ENCODE results near the gene MED6. TPM values are rescaled to one million over a fixed set of nuclear protein-coding genes. Genes with fewer than 3 reads are reported as not detected.
A peak's percentile ranks its signal among the peaks of the same experiment; 100 is the strongest.

MED6 gene
- total RNA-seq, 3 donors from 2014 or later (not counting 1 experiment from before 2014, with no cell fraction given) = 92.0 to 104 (median 102) TPM

- Histone ChIP-seq H3K4me3 (ENCODE audit: low read length) (no peak overlapping the region), H3K27ac (ENCODE audit: low read length) (no peak overlapping the region), H3K4me1 (ENCODE audit: control insufficient read depth, insufficient read depth, low read length) (no peaks in the 10 kb centered on the region), H3K36me3 (ENCODE audit: control insufficient read depth, insufficient read depth, low read length) (no peaks in the 10 kb centered on the region), H3K9me3 (ENCODE audit: control insufficient read depth, insufficient read depth, low read length) (no peaks in the 10 kb centered on the region), H3K27me3 (ENCODE audit: control insufficient read depth, insufficient read depth, low read length) (peaks cover 2% of the 10 kb centered on the region)
- peak; percentile 76 for TF ChIP-seq CTCF (IDR thresholded peaks at IDR 0.05)
- peak; percentile 60 to 88 (median 67) for ATAC-seq
- 27% methylated on average over 2 of the region's 3 CpGs for WGBS (ENCODE audit: insufficient coverage)
- Mint-ChIP-seq H3K4me1 (no peaks in the 10 kb centered on the region), H3K27ac (no peak overlapping the region), H3K9me3 (peaks cover 3 to 6% of the 10 kb centered on the region in 2 donors), H3K27me3 (ENCODE audit: low read depth in 2 of 2) (peaks cover 22 to 60% of the 10 kb centered on the region in 2 donors), H3K36me3 (peaks cover 30% of the 10 kb centered on the region), H3K4me3 (no peak overlapping the region)
- intact Hi-C loops (cut with micrococcal nuclease) = loop anchor here (1.0 to 2.0 kb wide), 3 partner anchors 91 to 351 kb away; no protein-coding TSS in a partner anchor
- DNase-seq = peak in 1 of 2 donors; percentile 79
These were observed 21.8 kb upstream of the MED6 start for GRCh38 chr14:70622111-70622712.

- Mint-ChIP-seq H3K4me1 (no peaks in the 10 kb centered on the region), H3K4me3 (no peak overlapping the region), H3K9me3 (no peaks in the 10 kb centered on the region), H3K36me3 (peaks cover 9% of the 10 kb centered on the region), H3K27ac (no peak overlapping the region), H3K27me3 (ENCODE audit: low read depth in 2 of 2) (peaks cover 19 to 44% of the 10 kb centered on the region in 2 donors)
- Histone ChIP-seq H3K27me3 (ENCODE audit: control insufficient read depth, insufficient read depth, low read length) (peaks cover 2% of the 10 kb centered on the region), H3K27ac (ENCODE audit: low read length) (no peak overlapping the region), H3K4me3 (ENCODE audit: low read length) (no peak overlapping the region), H3K36me3 (ENCODE audit: control insufficient read depth, insufficient read depth, low read length) (no peaks in the 10 kb centered on the region), H3K4me1 (ENCODE audit: control insufficient read depth, insufficient read depth, low read length) (no peaks in the 10 kb centered on the region), H3K9me3 (ENCODE audit: control insufficient read depth, insufficient read depth, low read length) (no peaks in the 10 kb centered on the region)
- intact Hi-C loops (cut with micrococcal nuclease) = no loop called here
- TF ChIP-seq CTCF (IDR thresholded peaks at IDR 0.05) = no peak
- no peak for ATAC-seq
- DNase-seq = no peak
These were observed 19.3 kb upstream of the MED6 start for GRCh38 chr14:70619708-70620107.

GRCh38 chr14:70618314-70618713, 17.9 kb upstream of the MED6 start:
- Histone ChIP-seq H3K27ac (ENCODE audit: low read length) (no peak overlapping the region), H3K27me3 (ENCODE audit: control insufficient read depth, insufficient read depth, low read length) (peaks cover 3% of the 10 kb centered on the region), H3K36me3 (ENCODE audit: control insufficient read depth, insufficient read depth, low read length) (no peaks in the 10 kb centered on the region), H3K4me1 (ENCODE audit: control insufficient read depth, insufficient read depth, low read length) (no peaks in the 10 kb centered on the region), H3K9me3 (ENCODE audit: control insufficient read depth, insufficient read depth, low read length) (no peaks in the 10 kb centered on the region), H3K4me3 (ENCODE audit: low read length) (no peak overlapping the region)
- DNase-seq (no peak), ATAC-seq (no peak)
- peaks cover 19 to 37% of the 10 kb centered on the region in 2 donors for H3K27me3 Mint-ChIP-seq (ENCODE audit: low read depth in 2 of 2)
- 96% methylated on average over 2 of the region's 2 CpGs for WGBS (ENCODE audit: insufficient coverage)
- no peak for TF ChIP-seq CTCF (IDR thresholded peaks at IDR 0.05)
- no peaks in the 10 kb centered on the region for H3K9me3 Mint-ChIP-seq
- no peaks in the 10 kb centered on the region for H3K4me1 Mint-ChIP-seq
- no peak overlapping the region for H3K27ac Mint-ChIP-seq
- peaks cover 9% of the 10 kb centered on the region for H3K36me3 Mint-ChIP-seq
- no peak overlapping the region for H3K4me3 Mint-ChIP-seq
- intact Hi-C loops (cut with micrococcal nuclease) = no loop called here

GRCh38 chr14:70616646-70617045, 16.2 kb upstream of the MED6 start:
- no peaks in the 10 kb centered on the region for H3K9me3 ChIP-seq (ENCODE audit: control insufficient read depth, insufficient read depth, low read length)
- H3K4me3 Mint-ChIP-seq = no peak overlapping the region
- H3K27me3 ChIP-seq (ENCODE audit: control insufficient read depth, insufficient read depth, low read length) = peaks cover 3% of the 10 kb centered on the region
- H3K36me3 Mint-ChIP-seq = no peaks in the 10 kb centered on the region
- intact Hi-C loops (cut with micrococcal nuclease) = no loop called here
- no peak overlapping the region for H3K27ac Mint-ChIP-seq
- no peak overlapping the region for H3K27ac ChIP-seq (ENCODE audit: low read length)
- 94% methylated on average over 2 of the region's 3 CpGs for WGBS (ENCODE audit: insufficient coverage)
- H3K27me3 Mint-ChIP-seq (ENCODE audit: low read depth in 2 of 2) = peaks cover 11 to 20% of the 10 kb centered on the region in 2 donors
- no peak for DNase-seq
- TF ChIP-seq CTCF (IDR thresholded peaks at IDR 0.05) = no peak
- ATAC-seq = no peak
- no peaks in the 10 kb centered on the region for H3K9me3 Mint-ChIP-seq
- no peaks in the 10 kb centered on the region for H3K4me1 ChIP-seq (ENCODE audit: control insufficient read depth, insufficient read depth, low read length)
- no peaks in the 10 kb centered on the region for H3K36me3 ChIP-seq (ENCODE audit: control insufficient read depth, insufficient read depth, low read length)
- no peak overlapping the region for H3K4me3 ChIP-seq (ENCODE audit: low read length)
- H3K4me1 Mint-ChIP-seq = no peaks in the 10 kb centered on the region
